ENCODE measurements around the gene LSS.

DNA sequence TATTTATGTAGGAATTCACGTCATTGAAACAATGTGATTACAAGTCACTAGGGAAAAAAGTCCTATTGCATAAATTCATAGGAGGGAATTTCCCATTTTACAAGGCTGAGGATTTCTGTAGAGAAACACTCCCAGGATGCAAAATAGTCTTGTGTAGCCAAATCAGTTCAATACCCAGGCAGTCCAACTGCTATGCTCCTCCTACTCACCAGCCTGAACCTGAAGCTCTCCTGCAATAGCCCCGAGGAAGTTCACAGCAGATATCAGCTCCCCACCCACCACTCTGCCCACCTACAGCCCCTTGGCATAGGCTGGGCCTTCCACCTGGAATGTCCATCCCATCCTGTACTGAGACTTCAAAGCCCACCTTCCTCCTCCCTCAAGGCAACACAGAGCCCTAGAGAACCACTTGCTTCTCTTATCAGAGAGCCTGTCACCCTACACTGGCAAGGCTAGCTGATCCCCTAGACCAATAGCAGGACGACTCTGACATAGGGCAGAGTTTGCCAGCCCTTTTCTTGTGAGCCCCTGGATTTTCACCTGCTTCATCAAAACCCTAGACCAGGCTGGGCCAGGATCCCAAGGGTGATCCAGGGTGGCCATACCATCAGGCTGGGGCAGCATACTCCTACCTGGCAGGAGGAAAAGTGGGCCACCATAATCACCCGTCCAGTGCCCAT, 1.5 kb downstream of the LSS start:
- TF ChIP-seq, protein P1, sequence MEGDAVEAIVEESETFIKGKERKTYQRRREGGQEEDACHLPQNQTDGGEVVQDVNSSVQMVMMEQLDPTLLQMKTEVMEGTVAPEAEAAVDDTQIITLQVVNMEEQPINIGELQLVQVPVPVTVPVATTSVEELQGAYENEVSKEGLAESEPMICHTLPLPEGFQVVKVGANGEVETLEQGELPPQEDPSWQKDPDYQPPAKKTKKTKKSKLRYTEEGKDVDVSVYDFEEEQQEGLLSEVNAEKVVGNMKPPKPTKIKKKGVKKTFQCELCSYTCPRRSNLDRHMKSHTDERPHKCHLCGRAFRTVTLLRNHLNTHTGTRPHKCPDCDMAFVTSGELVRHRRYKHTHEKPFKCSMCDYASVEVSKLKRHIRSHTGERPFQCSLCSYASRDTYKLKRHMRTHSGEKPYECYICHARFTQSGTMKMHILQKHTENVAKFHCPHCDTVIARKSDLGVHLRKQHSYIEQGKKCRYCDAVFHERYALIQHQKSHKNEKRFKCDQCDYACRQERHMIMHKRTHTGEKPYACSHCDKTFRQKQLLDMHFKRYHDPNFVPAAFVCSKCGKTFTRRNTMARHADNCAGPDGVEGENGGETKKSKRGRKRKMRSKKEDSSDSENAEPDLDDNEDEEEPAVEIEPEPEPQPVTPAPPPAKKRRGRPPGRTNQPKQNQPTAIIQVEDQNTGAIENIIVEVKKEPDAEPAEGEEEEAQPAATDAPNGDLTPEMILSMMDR (IDR thresholded peaks at IDR 0.05): no peak
- TF ChIP-seq POLR2AphosphoS5 (IDR thresholded peaks at IDR 0.05): no peak
